ENCODE data around the gene DIP2A. TPM values are rescaled to one million over a fixed set of nuclear protein-coding genes. Genes with fewer than 3 reads are reported as not detected.
A peak's percentile ranks its signal among the peaks of the same experiment; 100 is the strongest.

Gene DIP2A
- total RNA-seq, 2 experiments from 2014 or later, result 61.2 to 66.1 TPM

GRCh38 chr21:46483300-46484295 is 24.9 kb downstream of the DIP2A start:
- no peaks in the 10 kb centered on the region for H3K27me3 ChIP-seq (ENCODE audit: control insufficient read depth in 1 of 2, insufficient read depth in 2 of 2, low read length in 2 of 2)
- DNase-seq, result peak in 1 of 14 experiments; percentile 54
- no peaks in the 10 kb centered on the region for H3K9me3 ChIP-seq (ENCODE audit: control insufficient read depth in 1 of 2, insufficient read depth in 1 of 2, low read length in 2 of 2)
- Mint-ChIP-seq H3K36me3 (ENCODE audit: low read depth) (peaks cover 78% of the 10 kb centered on the region), H3K27ac (peak overlapping the region; percentile 43), H3K27me3 (no peaks in the 10 kb centered on the region), H3K4me1 (ENCODE audit: low read depth) (peaks cover 38% of the 10 kb centered on the region), H3K9me3 (no peaks in the 10 kb centered on the region), H3K4me3 (no peak overlapping the region)
- TF ChIP-seq CTCF (IDR thresholded peaks at IDR 0.05), result no peak
- intact Hi-C loops (cut with DNase I, micrococcal nuclease), result no loop called here
- H3K4me3 ChIP-seq (ENCODE audit: low read length), result no peak overlapping the region
- H3K4me1 ChIP-seq (ENCODE audit: insufficient read depth, low read length), result peaks cover 8% of the 10 kb centered on the region
- H3K36me3 ChIP-seq (ENCODE audit: insufficient read depth, low read length), result peaks cover 41% of the 10 kb centered on the region
- CTCF ChIA-PET, result interaction anchor here (1.3 kb wide), 1 partner anchor 156 kb away, joined by 3 read pairs; no protein-coding TSS in a partner anchor
- POLR2A ChIA-PET, result no interaction called here
- no peak for ATAC-seq (ENCODE audit: poor library complexity)
- no peak overlapping the region for H3K27ac ChIP-seq (ENCODE audit: low read depth in 1 of 2, low read length in 2 of 2)

GRCh38 chr21:46486481-46487126 is 27.9 kb downstream of the DIP2A start:
- Mint-ChIP-seq H3K27ac (no peak overlapping the region), H3K9me3 (no peaks in the 10 kb centered on the region), H3K4me1 (ENCODE audit: low read depth) (peaks cover 28% of the 10 kb centered on the region), H3K27me3 (no peaks in the 10 kb centered on the region), H3K36me3 (ENCODE audit: low read depth) (peaks cover 84% of the 10 kb centered on the region), H3K4me3 (no peak overlapping the region)
- TF ChIP-seq CTCF (IDR thresholded peaks at IDR 0.05), result no peak
- no peak for DNase-seq
- peaks cover 36% of the 10 kb centered on the region for H3K36me3 ChIP-seq (ENCODE audit: insufficient read depth, low read length)
- no peaks in the 10 kb centered on the region for H3K9me3 ChIP-seq (ENCODE audit: control insufficient read depth in 1 of 2, insufficient read depth in 1 of 2, low read length in 2 of 2)
- peaks cover 8% of the 10 kb centered on the region for H3K4me1 ChIP-seq (ENCODE audit: insufficient read depth, low read length)
- no peak overlapping the region for H3K4me3 ChIP-seq (ENCODE audit: low read length)
- POLR2A ChIA-PET, result no interaction called here
- intact Hi-C loops (cut with DNase I, micrococcal nuclease), result no loop called here
- ATAC-seq (ENCODE audit: poor library complexity), result no peak
- H3K27me3 ChIP-seq (ENCODE audit: control insufficient read depth in 1 of 2, insufficient read depth in 2 of 2, low read length in 2 of 2), result no peaks in the 10 kb centered on the region
- no peak overlapping the region for H3K27ac ChIP-seq (ENCODE audit: low read depth in 1 of 2, low read length in 2 of 2)
- CTCF ChIA-PET, result interaction anchor here (0.6 kb wide), 1 partner anchor 9 kb away, joined by 3 read pairs; no protein-coding TSS in a partner anchor

GRCh38 chr21:46489162-46489663 is 30.5 kb downstream of the DIP2A start:
- H3K27ac Mint-ChIP-seq, result peak overlapping the region; percentile 65
- H3K27me3 Mint-ChIP-seq, result no peaks in the 10 kb centered on the region
- Histone ChIP-seq H3K36me3 (ENCODE audit: insufficient read depth, low read length) (peaks cover 60% of the 10 kb centered on the region), H3K4me3 (ENCODE audit: low read length) (no peak overlapping the region), H3K4me1 (ENCODE audit: insufficient read depth, low read length) (no peaks in the 10 kb centered on the region), H3K9me3 (ENCODE audit: control insufficient read depth in 1 of 2, insufficient read depth in 1 of 2, low read length in 2 of 2) (peaks cover 0 to 5% of the 10 kb centered on the region in 2 experiments), H3K27ac (ENCODE audit: low read depth in 1 of 2, low read length in 2 of 2) (no peak overlapping the region), H3K27me3 (ENCODE audit: control insufficient read depth in 1 of 2, insufficient read depth in 2 of 2, low read length in 2 of 2) (no peaks in the 10 kb centered on the region)
- H3K36me3 Mint-ChIP-seq (ENCODE audit: low read depth), result peaks cover 92% of the 10 kb centered on the region
- H3K9me3 Mint-ChIP-seq, result no peaks in the 10 kb centered on the region
- POLR2A ChIA-PET, result interaction anchor here (1.1 kb wide), 1 partner anchor 26 kb away, joined by 3 read pairs; no protein-coding TSS in a partner anchor
- no peak for DNase-seq
- TF ChIP-seq CTCF (IDR thresholded peaks at IDR 0.05), result no peak
- H3K4me3 Mint-ChIP-seq, result no peak overlapping the region
- ATAC-seq (ENCODE audit: poor library complexity), result no peak
- intact Hi-C loops (cut with DNase I, micrococcal nuclease), result no loop called here
- H3K4me1 Mint-ChIP-seq (ENCODE audit: low read depth), result peaks cover 15% of the 10 kb centered on the region
- CTCF ChIA-PET, result no interaction called here
